ENCODE measurements around the gene RAPGEFL1. TPM values are rescaled to one million over a fixed set of nuclear protein-coding genes. Genes with fewer than 3 reads are reported as not detected.

Gene RAPGEFL1
- total RNA-seq, 1 experiment from 2014 or later: 23.6 TPM

GRCh38 chr17:40190197-40191021 lies 13.1 kb downstream of the RAPGEFL1 start:
- Histone ChIP-seq H3K79me2 (ENCODE audit: insufficient read depth, low read length) (no peaks in the 10 kb centered on the region), H2AK5ac (ENCODE audit: insufficient read length, low read length) (no peak overlapping the region), H3T11ph (ENCODE audit: low read length) (no peak overlapping the region), H4K5ac (ENCODE audit: insufficient read length, low read depth, low read length) (no peak overlapping the region), H2BK120ac (ENCODE audit: low read depth, low read length, poor library complexity, severe bottlenecking) (no peak overlapping the region), H2AFZ (ENCODE audit: low read length) (no peak overlapping the region), H3K23me2 (ENCODE audit: insufficient read length, low read depth, low read length, poor library complexity, severe bottlenecking) (peaks cover 10% of the 10 kb centered on the region), H3K4me2 (ENCODE audit: insufficient read depth, insufficient read length, low read length) (peak overlapping the region; percentile 63), H3K23ac (ENCODE audit: insufficient read length, low read depth, low read length) (no peak overlapping the region), H3K4ac (ENCODE audit: low read depth, low read length) (no peak overlapping the region), H2BK5ac (ENCODE audit: insufficient read length, low read length) (no peak overlapping the region), H3K4me1 (ENCODE audit: insufficient read depth, low read length) (no peaks in the 10 kb centered on the region), H3K27me3 (ENCODE audit: insufficient read depth, low read length) (no peaks in the 10 kb centered on the region), H2BK20ac (ENCODE audit: low read depth, low read length, poor library complexity, severe bottlenecking) (no peak overlapping the region), H2BK12ac (ENCODE audit: insufficient read length, low read depth, low read length) (no peak overlapping the region), H4K91ac (ENCODE audit: insufficient read length, low read depth, low read length) (no peak overlapping the region), H4K20me1 (ENCODE audit: control insufficient read depth, insufficient read depth, insufficient read length) (no peaks in the 10 kb centered on the region), H3K9me3 (ENCODE audit: control insufficient read depth, low read depth, low read length) (no peaks in the 10 kb centered on the region), H3K9ac (ENCODE audit: extremely low read depth, insufficient read length, low read length) (no peak overlapping the region), H3K79me1 (ENCODE audit: insufficient read depth, low read depth, low read length, poor library complexity, severe bottlenecking) (no peaks in the 10 kb centered on the region), H3K14ac (ENCODE audit: insufficient read depth, low read length) (peak overlapping the region; percentile 70), H4K8ac (replicated peaks; ENCODE audit: insufficient read length, low read depth, low read length) (no peak overlapping the region), H3K56ac (ENCODE audit: insufficient read length, low read depth, low read length) (no peak overlapping the region), H3K27ac (ENCODE audit: insufficient read length, low read depth, low read length) (no peak overlapping the region), H2BK15ac (ENCODE audit: low read depth, low read length) (no peak overlapping the region), H3K18ac (ENCODE audit: insufficient read length, low read depth, low read length) (peak overlapping the region; percentile 66)
- H3K36me3 Mint-ChIP-seq (ENCODE audit: insufficient read depth in 1 of 3, low read depth in 3 of 3): peaks cover 3 to 35% (median 24%) of the 10 kb centered on the region in 3 experiments; a peak in 5 of 7 replicates
- DNase-seq: peak; percentile 91
- H3K27ac Mint-ChIP-seq: peak overlapping the region in 2 of 3 experiments; percentile 54 to 64; a peak in 2 of 7 replicates
- H3K4me1 Mint-ChIP-seq: peaks cover 27 to 37% of the 10 kb centered on the region in 2 experiments
- peak; percentile 74 for TF ChIP-seq CTCF (conservative IDR thresholded peaks at IDR 0.05)
- no peaks in the 10 kb centered on the region for H3K27me3 Mint-ChIP-seq (ENCODE audit: low read depth)
- WGBS (ENCODE audit: extremely low coverage, insufficient read length, low lambda C conversion rate): no CpG with 5 or more reads among the region's 15 CpGs
- H3K9me3 Mint-ChIP-seq: no peaks in the 10 kb centered on the region
- H3K4me3 Mint-ChIP-seq: peak overlapping the region; percentile 73 to 87

Measured in H9 (cell line).